Activated naive CD4-positive, alpha-beta T cell treated with anti-CD3 and anti-CD28 coated beads for 36 hours (primary cell): ENCODE measurements around the gene ACSS2. TPM values are rescaled to one million over a fixed set of nuclear protein-coding genes. Genes with fewer than 3 reads are reported as not detected.

ENCODE experiments used
- CTCF ChIA-PET: fragments of 350-600 bp; sonication (Branson Sonifier 250); formaldehyde crosslinking; loops from one replicate; lab custom pipeline; 2021; ENCODE audit warnings: antibody characterized with exemption; lab: Charles Lee
- DNase-seq: peaks from one replicate; pipeline ENCODE4 v3.0.0-alpha.2; 2020
- H3K27ac Mint-ChIP-seq: one replicate; pipeline ENCODE4 v1.8.0; 2021; ENCODE audit warnings: mild to moderate bottlenecking, mixed read lengths
- H3K27me3 Mint-ChIP-seq: one replicate; pipeline ENCODE4 v1.8.0; 2021; ENCODE audit warnings: low read depth, mixed read lengths
- H3K36me3 Mint-ChIP-seq: one replicate; pipeline ENCODE4 v1.8.0; 2021; ENCODE audit warnings: low read depth, mixed read lengths
- H3K4me1 Mint-ChIP-seq: one replicate; pipeline ENCODE4 v1.8.0; 2021; ENCODE audit warnings: low read depth, mixed read lengths
- H3K4me3 Mint-ChIP-seq: one replicate; pipeline ENCODE4 v1.8.0; 2021; ENCODE audit warnings: mild to moderate bottlenecking, moderate library complexity, mixed read lengths
- H3K9me3 Mint-ChIP-seq: one replicate; pipeline ENCODE4 v1.8.0; 2021; ENCODE audit warnings: mixed read lengths
- intact Hi-C: fragments of 100-400 bp; cut with micrococcal nuclease; formaldehyde crosslinking; loops from one replicate; pipeline ENCODE4 v1.15.1; 2023
- total RNA-seq, 2 experiments: library from RNA; stranded (reverse); gene quantifications; one replicate each; pipeline ENCODE4 v1.2.3, GENCODE V29; 2021

Gene ACSS2
- total RNA-seq, 2 experiments from 2014 or later, result 71.3 to 73.6 TPM

- CTCF ChIA-PET, result interaction anchor here (0.6 to 1.2 kb wide), 3 partner anchors 43 to 330 kb away, joined by 3 to 4 read pairs (median 3); no protein-coding TSS in a partner anchor
- H3K4me1 Mint-ChIP-seq, result no peaks in the 10 kb centered on the region
- H3K36me3 Mint-ChIP-seq, result no peaks in the 10 kb centered on the region
- H3K4me3 Mint-ChIP-seq, result no peak overlapping the region
- intact Hi-C loops, result no loop called here
- no peaks in the 10 kb centered on the region for H3K27me3 Mint-ChIP-seq
- no peak overlapping the region for H3K27ac Mint-ChIP-seq
- no peaks in the 10 kb centered on the region for H3K9me3 Mint-ChIP-seq
- no peak for DNase-seq
Observed at GRCh38 chr20:34974246-34974645, 97.8 kb downstream of the ACSS2 start.

- Mint-ChIP-seq H3K27me3 (no peaks in the 10 kb centered on the region), H3K27ac (no peak overlapping the region), H3K4me1 (no peaks in the 10 kb centered on the region), H3K36me3 (no peaks in the 10 kb centered on the region), H3K4me3 (no peak overlapping the region), H3K9me3 (no peaks in the 10 kb centered on the region)
- intact Hi-C loops, result no loop called here
- DNase-seq, result no peak
- CTCF ChIA-PET, result no interaction called here
Observed at GRCh38 chr20:34976286-34976685, 99.9 kb downstream of the ACSS2 start.

Other genes with a start within 250 kb of the ACSS2 start
- 10 to 100 TPM; 18.8 to 18.9 TPM for gene PIGU, start 199.5 kb upstream of the ACSS2 start, total RNA-seq
- 1 to 10 TPM; 1.9 TPM for gene TP53INP2, start 172.3 kb upstream of the ACSS2 start, total RNA-seq
- gene NCOA6, start 51.0 kb upstream of the ACSS2 start, total RNA-seq, result 10 to 100 TPM; 13.9 to 14.1 TPM
- 10 to 100 TPM; 14.8 to 15.0 TPM for gene GGT7, start 3.8 kb upstream of the ACSS2 start, total RNA-seq
- 10 to 100 TPM; 84.3 to 86.0 TPM for gene GSS, start 79.2 kb downstream of the ACSS2 start, total RNA-seq
- under 1 TPM; 0.20 to 0.86 TPM for gene MYH7B, start 79.3 kb downstream of the ACSS2 start, total RNA-seq
- gene TRPC4AP, start 216.2 kb downstream of the ACSS2 start, total RNA-seq, result 10 to 100 TPM; 49.6 to 51.7 TPM